ENCODE data around the gene CEL.

- TF ChIP-seq POLR2A (IDR thresholded peaks at IDR 0.05; ENCODE audit: low read depth, low read length) (no peak), TAF1 (IDR thresholded peaks at IDR 0.05; ENCODE audit: borderline replicate concordance, low read depth, low read length) (no peak), POLR2AphosphoS5 (IDR thresholded peaks at IDR 0.05; ENCODE audit: low read depth, low read length) (no peak)
These were observed 25.1 kb downstream of the CEL start for GRCh38 chr9:133086894-133087293.

Data from GM12892 (cell line).